Sigmoid colon (tissue), 7 donors: ENCODE data around the gene PEPD. TPM values are rescaled to one million over a fixed set of nuclear protein-coding genes. Genes with fewer than 3 reads are reported as not detected.

Experiments
- DNase-seq: peaks from one replicate; pipeline ENCODE4 v3.0.0-alpha.2; 2019
- H3K27ac ChIP-seq, 4 donors: fragments of 200-600 bp; sonication (generic); one replicate each; pipeline ENCODE4 v1.5.1; 2016 to 2019; ENCODE audit warnings: mild to moderate bottlenecking in 1 of 4
- H3K27me3 ChIP-seq, 3 donors: fragments of 200-600 bp; sonication (generic); one replicate each; pipeline ENCODE4 v1.5.1; 2019; ENCODE audit warnings: mild to moderate bottlenecking in 1 of 3
- H3K36me3 ChIP-seq, 4 donors: fragments of 200-600 bp; sonication (generic); one replicate each; pipeline ENCODE4 v1.5.1; 2016 to 2019
- H3K4me1 ChIP-seq, 4 donors: fragments of 200-600 bp; sonication (generic); one replicate each; pipeline ENCODE4 v1.5.1; 2017 to 2019
- H3K4me3 ChIP-seq, 4 donors: fragments of 200-600 bp; sonication (generic); one replicate each; pipeline ENCODE4 v1.5.1; 2017 to 2019; ENCODE audit warnings: mild to moderate bottlenecking in 2 of 4, moderate library complexity in 1 of 4
- H3K9me3 ChIP-seq, 4 donors: fragments of 200-600 bp in 3 of 4; sonication (generic) in 3 of 4; one replicate each; pipeline versions ENCODE4 v1.5.1 to v1.6.1; 2013 to 2019
- EP300 ChIP-seq, 4 donors: sonication (generic); formaldehyde crosslinking; IDR thresholded peaks; one replicate each; pipeline ENCODE4 v1.6.1; 2017; ENCODE audit warnings: antibody characterized with exemption in 4 of 4
- POLR2A ChIP-seq, 2 donors: fragments of 450-650 bp; IDR thresholded peaks; one replicate each; pipeline ENCODE4 v1.6.1; 2016; ENCODE audit warnings: antibody characterized with exemption in 2 of 2, mild to moderate bottlenecking in 2 of 2, moderate library complexity in 2 of 2
- POLR2AphosphoS5 ChIP-seq, 4 donors: sonication (generic); formaldehyde crosslinking; IDR thresholded peaks; one replicate each; pipeline ENCODE4 v1.6.1; 2017; ENCODE audit warnings: antibody characterized with exemption in 4 of 4
- WGBS, 2 donors: extraction: QIAGEN DNeasy Blood & Tissue Kit; methylation state at CpG; one replicate each; pipeline ENCODE4 v1.1.7; 2013; 5-methylcytosine and 5-hydroxymethylcytosine counted together
- intact Hi-C: fragments of 100-400 bp; cut with DNase I; formaldehyde crosslinking; loops from one replicate; pipeline ENCODE4 v1.15.1; 2023
- polyA plus RNA-seq, 3 donors: library from polyadenylated mRNA; stranded (reverse); fragments of 200-250 nt; gene quantifications; one replicate each; pipeline ENCODE4 v1.2.3, GENCODE V29; 2013
- total RNA-seq, 4 donors: library from RNA; depleted of rRNA; stranded (reverse); fragments of >200 nt; gene quantifications; one replicate each; pipeline ENCODE4 v1.1.0, GENCODE V29; 2016
- TF ChIP-seq, protein P1 (sequence below), 4 experiments: fragments of 450-650 bp in 3 of 4; fragments of 200-600 bp in 1 of 4; IDR thresholded peaks; one replicate each; pipeline ENCODE4 v1.5.1; 2016 to 2019; ENCODE audit warnings: antibody characterized with exemption in 4 of 4, mild to moderate bottlenecking in 3 of 4, moderate library complexity in 2 of 4
- donor health status: healthy with polysubstance abuse.
- donor health status: Bipolar disorder and iron deficiency.
- donor health status: healthy.

PEPD gene
- total and polyA plus RNA-seq, 7 donors: 50.0 to 187 (median 67.8) TPM

DNA sequence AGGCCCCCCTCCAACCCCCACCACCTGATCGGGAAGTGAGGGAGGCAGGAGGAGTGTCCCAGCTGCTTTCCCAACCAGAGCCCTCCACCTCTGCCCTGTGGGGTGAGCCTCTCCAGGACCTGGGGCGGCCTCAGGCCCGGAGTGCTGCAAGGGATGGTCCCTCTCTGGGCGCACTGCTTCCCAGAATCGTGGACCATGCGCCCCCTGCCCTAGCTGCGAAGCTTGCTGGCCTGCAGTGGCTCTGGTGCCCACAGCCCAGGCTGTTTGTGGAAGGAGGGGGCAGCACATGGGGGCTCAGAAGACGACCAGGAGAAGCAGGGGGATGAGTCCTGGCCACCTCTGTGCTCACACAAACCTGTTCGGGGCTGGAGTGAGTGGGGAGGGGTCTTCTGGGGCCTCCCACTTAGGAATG is 114.4 kb downstream of the PEPD start:
- intact Hi-C loops: loop anchor here (2.0 kb wide), 1 partner anchor 172 kb away; no protein-coding TSS in a partner anchor
- H3K27me3 ChIP-seq: no peaks in the 10 kb centered on the region
- H3K9me3 ChIP-seq: no peaks in the 10 kb centered on the region
- H3K27ac ChIP-seq: no peak overlapping the region
- H3K4me3 ChIP-seq: no peak overlapping the region
- no peak for DNase-seq
- peaks cover 0 to 13% (median 0%) of the 10 kb centered on the region in 4 donors for H3K36me3 ChIP-seq
- 45 to 59% methylated on average over 9 of the region's 9 CpGs for WGBS, 2 donors
- peaks cover 0 to 18% (median 6%) of the 10 kb centered on the region in 4 donors for H3K4me1 ChIP-seq
- no peak for TF ChIP-seq EP300 (IDR thresholded peaks at IDR 0.05)
- no peak for TF ChIP-seq POLR2AphosphoS5 (IDR thresholded peaks at IDR 0.05)
- no peak for TF ChIP-seq POLR2A (IDR thresholded peaks at IDR 0.05)
- TF ChIP-seq, protein P1, sequence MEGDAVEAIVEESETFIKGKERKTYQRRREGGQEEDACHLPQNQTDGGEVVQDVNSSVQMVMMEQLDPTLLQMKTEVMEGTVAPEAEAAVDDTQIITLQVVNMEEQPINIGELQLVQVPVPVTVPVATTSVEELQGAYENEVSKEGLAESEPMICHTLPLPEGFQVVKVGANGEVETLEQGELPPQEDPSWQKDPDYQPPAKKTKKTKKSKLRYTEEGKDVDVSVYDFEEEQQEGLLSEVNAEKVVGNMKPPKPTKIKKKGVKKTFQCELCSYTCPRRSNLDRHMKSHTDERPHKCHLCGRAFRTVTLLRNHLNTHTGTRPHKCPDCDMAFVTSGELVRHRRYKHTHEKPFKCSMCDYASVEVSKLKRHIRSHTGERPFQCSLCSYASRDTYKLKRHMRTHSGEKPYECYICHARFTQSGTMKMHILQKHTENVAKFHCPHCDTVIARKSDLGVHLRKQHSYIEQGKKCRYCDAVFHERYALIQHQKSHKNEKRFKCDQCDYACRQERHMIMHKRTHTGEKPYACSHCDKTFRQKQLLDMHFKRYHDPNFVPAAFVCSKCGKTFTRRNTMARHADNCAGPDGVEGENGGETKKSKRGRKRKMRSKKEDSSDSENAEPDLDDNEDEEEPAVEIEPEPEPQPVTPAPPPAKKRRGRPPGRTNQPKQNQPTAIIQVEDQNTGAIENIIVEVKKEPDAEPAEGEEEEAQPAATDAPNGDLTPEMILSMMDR (IDR thresholded peaks at IDR 0.05): no peak

DNA sequence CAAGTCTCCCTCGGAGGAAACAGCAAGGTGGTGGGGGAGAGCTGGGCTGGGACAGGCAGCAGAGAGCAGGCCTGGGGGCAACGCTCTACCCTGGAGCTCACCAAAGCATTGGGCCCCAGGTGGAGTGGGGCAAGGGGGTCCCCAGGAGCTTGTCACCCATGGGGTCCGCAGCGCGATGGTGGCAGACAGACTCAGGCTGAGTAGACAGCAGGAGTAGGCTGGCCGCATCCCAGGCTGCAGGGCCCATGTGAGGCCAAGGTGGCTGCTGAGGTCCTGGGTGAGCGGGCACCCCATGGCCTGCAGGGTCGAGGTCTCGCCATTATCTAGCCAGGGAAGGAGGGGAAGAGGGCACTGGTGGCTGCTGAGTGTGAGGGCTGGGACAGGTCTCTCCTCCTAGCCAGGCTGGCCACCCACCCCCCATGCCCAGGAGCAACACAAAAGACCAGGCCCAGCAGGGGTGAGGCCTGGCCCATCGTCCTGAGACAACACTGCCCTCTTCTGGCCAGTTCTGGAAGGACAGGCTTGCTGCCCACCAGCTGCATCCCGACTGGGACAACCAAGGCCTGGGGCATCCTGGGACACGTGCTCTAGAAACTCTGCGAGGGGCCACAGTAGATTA is 115.0 kb downstream of the PEPD start:
- DNase-seq: peak; percentile 83
- Histone ChIP-seq H3K9me3 (no peaks in the 10 kb centered on the region), H3K4me3 (no peak overlapping the region), H3K27ac (no peak overlapping the region), H3K27me3 (no peaks in the 10 kb centered on the region), H3K36me3 (peaks cover 0 to 14% (median 0%) of the 10 kb centered on the region in 4 donors), H3K4me1 (peaks cover 0 to 18% (median 6%) of the 10 kb centered on the region in 4 donors)
- 62 to 64% methylated on average over 13 of the region's 13 CpGs for WGBS, 2 donors
- intact Hi-C loops: loop anchor here (2.0 kb wide), 1 partner anchor 172 kb away; no protein-coding TSS in a partner anchor
- TF ChIP-seq, protein P1 (IDR thresholded peaks at IDR 0.05): peak; percentile 86 to 97 (median 94)
- TF ChIP-seq POLR2A (IDR thresholded peaks at IDR 0.05) (no peak), POLR2AphosphoS5 (IDR thresholded peaks at IDR 0.05) (no peak)

DNA sequence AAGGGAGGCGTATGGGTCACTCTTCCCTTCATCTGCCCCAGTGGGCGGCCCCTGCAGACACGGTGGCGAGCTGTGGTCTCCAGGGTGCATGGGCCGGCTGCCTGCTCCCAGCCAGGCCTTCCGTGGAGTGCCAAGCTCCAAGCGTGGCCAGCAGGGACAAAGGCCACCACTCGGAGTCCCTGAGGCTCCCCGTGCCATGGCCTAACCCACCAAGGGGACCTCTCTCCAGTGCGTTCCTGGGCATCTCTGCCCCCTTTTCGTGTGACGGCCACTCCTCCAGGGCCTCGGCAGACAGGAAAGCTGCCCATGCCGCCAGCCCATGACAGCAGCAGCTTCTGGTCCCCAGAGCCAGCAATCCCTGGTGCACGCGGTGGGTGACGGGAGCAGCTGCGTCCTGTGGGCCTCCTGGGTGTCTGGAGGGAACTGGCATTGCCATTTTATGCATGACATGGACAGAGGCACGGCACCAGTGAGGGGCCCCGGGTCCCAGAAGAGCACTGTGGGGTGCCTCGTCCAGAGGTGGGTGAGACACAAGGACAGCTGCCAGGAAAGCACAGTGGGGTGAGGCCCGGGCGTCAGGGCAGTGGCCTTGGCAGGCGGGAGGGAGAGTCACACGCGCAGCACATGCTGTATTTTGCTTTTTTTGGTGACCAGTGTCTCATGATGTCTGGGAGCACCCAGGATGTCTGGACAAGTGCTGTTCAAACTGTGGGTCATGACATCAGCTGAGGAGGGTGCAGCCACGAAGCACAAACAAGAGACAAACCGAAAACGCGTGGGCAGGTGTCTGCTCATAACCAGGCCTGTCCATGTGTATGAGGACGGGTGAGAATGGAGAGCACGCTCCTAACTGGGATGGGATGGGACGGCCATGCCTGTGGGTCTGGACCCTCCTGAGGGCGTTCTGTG is 115.8 kb downstream of the PEPD start:
- H3K4me1 ChIP-seq: peaks cover 0 to 18% (median 6%) of the 10 kb centered on the region in 4 donors
- H3K27me3 ChIP-seq: no peaks in the 10 kb centered on the region
- H3K4me3 ChIP-seq: no peak overlapping the region
- H3K27ac ChIP-seq: peak overlapping the region in 1 of 4 donors; percentile 6
- 89 to 90% methylated on average over 34 of the region's 34 CpGs for WGBS, 2 donors
- intact Hi-C loops: loop anchor here (2.0 kb wide), 1 partner anchor 171 kb away; no protein-coding TSS in a partner anchor
- no peak for TF ChIP-seq EP300 (IDR thresholded peaks at IDR 0.05)
- TF ChIP-seq POLR2A (IDR thresholded peaks at IDR 0.05): no peak
- TF ChIP-seq, protein P1 (IDR thresholded peaks at IDR 0.05): no peak
- TF ChIP-seq POLR2AphosphoS5 (IDR thresholded peaks at IDR 0.05): no peak
- peaks cover 0 to 16% (median 0%) of the 10 kb centered on the region in 4 donors for H3K36me3 ChIP-seq
- peak; percentile 71 for DNase-seq
- no peaks in the 10 kb centered on the region for H3K9me3 ChIP-seq

DNA sequence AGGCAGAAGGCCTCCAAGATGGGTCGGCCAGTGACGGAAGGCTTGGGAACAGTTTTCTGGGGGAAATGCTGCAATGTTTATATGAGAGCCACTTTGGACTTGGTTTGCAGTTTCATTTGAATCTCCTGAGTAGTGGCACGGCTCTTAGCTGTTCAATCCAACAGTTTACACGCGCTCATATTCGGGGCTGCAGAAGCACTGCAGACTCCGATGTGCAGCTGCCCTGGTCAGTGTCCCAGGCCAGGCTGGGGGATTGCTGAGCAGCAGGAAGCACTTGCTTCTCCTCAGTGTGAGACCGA is 116.4 kb downstream of the PEPD start:
- DNase-seq: no peak
- no peaks in the 10 kb centered on the region for H3K9me3 ChIP-seq
- WGBS, 2 donors: 82 to 87% methylated on average over 8 of the region's 8 CpGs
- TF ChIP-seq POLR2A (IDR thresholded peaks at IDR 0.05): no peak
- no peak for TF ChIP-seq EP300 (IDR thresholded peaks at IDR 0.05)
- no peak for TF ChIP-seq POLR2AphosphoS5 (IDR thresholded peaks at IDR 0.05)
- intact Hi-C loops: no loop called here
- H3K27ac ChIP-seq: peak overlapping the region in 2 of 4 donors; percentile 3 to 6
- peaks cover 0 to 18% (median 6%) of the 10 kb centered on the region in 4 donors for H3K4me1 ChIP-seq
- no peaks in the 10 kb centered on the region for H3K27me3 ChIP-seq
- H3K4me3 ChIP-seq: no peak overlapping the region
- peaks cover 0 to 10% (median 0%) of the 10 kb centered on the region in 4 donors for H3K36me3 ChIP-seq
